ENCODE results near the gene CPSF4L. TPM values are rescaled to one million over a fixed set of nuclear protein-coding genes. Genes with fewer than 3 reads are reported as not detected.

Gene CPSF4L
- total and polyA plus RNA-seq, 2 of the 13 experiments (the other 11 are each of a cell fraction or from before 2014, with no cell fraction given) = 0.73 to 1.6 TPM

DNA sequence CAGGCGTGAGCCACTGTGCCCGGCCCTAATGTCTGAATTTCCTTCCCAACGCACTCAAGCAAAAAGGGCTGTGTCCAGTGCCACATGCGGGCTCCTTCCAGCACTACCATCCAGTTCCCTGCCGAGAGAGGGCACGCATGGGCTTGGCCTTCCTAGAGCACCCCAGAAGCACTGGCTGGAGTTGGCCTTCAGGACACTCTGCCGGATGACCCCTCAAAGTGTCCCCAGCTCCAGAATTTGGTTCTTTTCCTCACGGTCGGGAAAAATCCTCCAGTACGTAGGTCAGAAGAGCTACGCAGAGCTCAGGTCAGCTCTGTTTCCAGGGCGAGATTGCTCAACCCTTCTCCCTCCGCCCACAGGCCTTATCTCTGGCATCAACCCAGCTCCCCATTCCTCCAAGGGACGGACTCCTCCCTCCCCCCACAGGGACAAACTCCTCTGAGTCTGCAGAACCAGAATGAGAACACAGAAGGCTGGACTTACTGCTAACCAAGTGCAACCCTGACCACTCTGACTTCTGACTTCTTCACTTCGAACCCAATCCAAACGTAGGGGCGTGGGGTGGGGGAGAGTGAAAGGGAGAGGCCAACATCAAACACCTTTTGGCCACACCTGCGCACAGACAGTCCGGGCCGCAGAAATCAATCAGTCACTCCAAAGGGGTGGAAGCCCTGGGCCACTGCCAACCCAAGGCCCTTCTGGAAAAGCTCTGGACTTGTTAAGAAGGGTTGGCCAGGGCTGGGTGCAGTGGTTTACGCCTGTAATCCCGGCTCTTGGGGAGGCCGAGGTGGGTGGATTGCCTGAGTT lies 46.5 kb upstream of the CPSF4L start (continued):
- TF ChIP-seq, protein P1, sequence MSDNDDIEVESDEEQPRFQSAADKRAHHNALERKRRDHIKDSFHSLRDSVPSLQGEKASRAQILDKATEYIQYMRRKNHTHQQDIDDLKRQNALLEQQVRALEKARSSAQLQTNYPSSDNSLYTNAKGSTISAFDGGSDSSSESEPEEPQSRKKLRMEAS (IDR thresholded peaks at IDR 0.05) = 0 out of 2 replicates have a peak, but pooled peaks have one; percentile 48
- no peak for TF ChIP-seq RAD51 (IDR thresholded peaks at IDR 0.05; ENCODE audit: borderline replicate concordance)
- TF ChIP-seq FOXC1 (CRISPR knock-in tag; IDR thresholded peaks at IDR 0.05; ENCODE audit: borderline replicate concordance) = no peak; the same call in 1 of the 2 replicates
- peak; percentile 85 for TF ChIP-seq IRF2 (CRISPR knock-in tag; IDR thresholded peaks at IDR 0.05)
- TF ChIP-seq ZFY (CRISPR knock-in tag; IDR thresholded peaks at IDR 0.05) = peak; percentile 59
- 0 out of 2 replicates have a peak, but pooled peaks have one; percentile 17 for TF ChIP-seq ZNF3 (CRISPR knock-in tag; IDR thresholded peaks at IDR 0.05)
- TF ChIP-seq ARNTL (CRISPR knock-in tag; IDR thresholded peaks at IDR 0.05) = peak; percentile 50; the same call in 1 of the 2 replicates
- TF ChIP-seq, protein P2, sequence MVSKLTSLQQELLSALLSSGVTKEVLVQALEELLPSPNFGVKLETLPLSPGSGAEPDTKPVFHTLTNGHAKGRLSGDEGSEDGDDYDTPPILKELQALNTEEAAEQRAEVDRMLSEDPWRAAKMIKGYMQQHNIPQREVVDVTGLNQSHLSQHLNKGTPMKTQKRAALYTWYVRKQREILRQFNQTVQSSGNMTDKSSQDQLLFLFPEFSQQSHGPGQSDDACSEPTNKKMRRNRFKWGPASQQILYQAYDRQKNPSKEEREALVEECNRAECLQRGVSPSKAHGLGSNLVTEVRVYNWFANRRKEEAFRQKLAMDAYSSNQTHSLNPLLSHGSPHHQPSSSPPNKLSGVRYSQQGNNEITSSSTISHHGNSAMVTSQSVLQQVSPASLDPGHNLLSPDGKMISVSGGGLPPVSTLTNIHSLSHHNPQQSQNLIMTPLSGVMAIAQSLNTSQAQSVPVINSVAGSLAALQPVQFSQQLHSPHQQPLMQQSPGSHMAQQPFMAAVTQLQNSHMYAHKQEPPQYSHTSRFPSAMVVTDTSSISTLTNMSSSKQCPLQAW (CRISPR knock-in tag; IDR thresholded peaks at IDR 0.05) = peak; percentile 89
- TF ChIP-seq U2AF2 (IDR thresholded peaks at IDR 0.05; ENCODE audit: low read depth, low read length) = no peak
- TF ChIP-seq MLLT10 (CRISPR knock-in tag; IDR thresholded peaks at IDR 0.05) = no peak
- no peak for TF ChIP-seq FOSL1 (CRISPR knock-in tag; IDR thresholded peaks at IDR 0.05; ENCODE audit: borderline replicate concordance)
- TF ChIP-seq MTF1 (CRISPR knock-in tag; IDR thresholded peaks at IDR 0.05) = no peak
- peak; percentile 66 for TF ChIP-seq ZFX (CRISPR knock-in tag; IDR thresholded peaks at IDR 0.05; ENCODE audit: low read depth)
- TF ChIP-seq ZNF564 (CRISPR knock-in tag; IDR thresholded peaks at IDR 0.05) = no peak
- no peak for TF ChIP-seq TOE1 (CRISPR knock-in tag; IDR thresholded peaks at IDR 0.05)
- TF ChIP-seq RARG (CRISPR knock-in tag; IDR thresholded peaks at IDR 0.05; ENCODE audit: low read depth) = no peak
- no peak for TF ChIP-seq NPAS2 (CRISPR knock-in tag; IDR thresholded peaks at IDR 0.05; ENCODE audit: borderline replicate concordance)
- 0 out of 2 replicates have a peak, but pooled peaks have one; percentile 46 for TF ChIP-seq MAF1 (CRISPR knock-in tag; IDR thresholded peaks at IDR 0.05; ENCODE audit: borderline replicate concordance)
- TF ChIP-seq KLF15 (CRISPR knock-in tag; IDR thresholded peaks at IDR 0.05; ENCODE audit: borderline replicate concordance) = peak; percentile 84; the same call in 1 of the 2 replicates
- TF ChIP-seq, protein P3, sequence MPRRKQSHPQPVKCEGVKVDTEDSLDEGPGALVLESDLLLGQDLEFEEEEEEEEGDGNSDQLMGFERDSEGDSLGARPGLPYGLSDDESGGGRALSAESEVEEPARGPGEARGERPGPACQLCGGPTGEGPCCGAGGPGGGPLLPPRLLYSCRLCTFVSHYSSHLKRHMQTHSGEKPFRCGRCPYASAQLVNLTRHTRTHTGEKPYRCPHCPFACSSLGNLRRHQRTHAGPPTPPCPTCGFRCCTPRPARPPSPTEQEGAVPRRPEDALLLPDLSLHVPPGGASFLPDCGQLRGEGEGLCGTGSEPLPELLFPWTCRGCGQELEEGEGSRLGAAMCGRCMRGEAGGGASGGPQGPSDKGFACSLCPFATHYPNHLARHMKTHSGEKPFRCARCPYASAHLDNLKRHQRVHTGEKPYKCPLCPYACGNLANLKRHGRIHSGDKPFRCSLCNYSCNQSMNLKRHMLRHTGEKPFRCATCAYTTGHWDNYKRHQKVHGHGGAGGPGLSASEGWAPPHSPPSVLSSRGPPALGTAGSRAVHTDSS (CRISPR knock-in tag; conservative IDR thresholded peaks at IDR 0.05) = no peak
- no peak; the same call in 1 of the 2 replicates for TF ChIP-seq HMG20B (CRISPR knock-in tag; conservative IDR thresholded peaks at IDR 0.05)
- no peak for TF ChIP-seq TRIM24 (CRISPR knock-in tag; IDR thresholded peaks at IDR 0.05)
- peak; percentile 84 for TF ChIP-seq SALL2 (CRISPR knock-in tag; IDR thresholded peaks at IDR 0.05)
- TF ChIP-seq ELF3 (CRISPR knock-in tag; IDR thresholded peaks at IDR 0.05) = peak; percentile 51; the same call in 1 of the 2 replicates
- TF ChIP-seq ZNF629 (CRISPR knock-in tag; conservative IDR thresholded peaks at IDR 0.05) = peak; percentile 26; the same call in 1 of the 2 replicates
- peak; percentile 56 for TF ChIP-seq ZNF644 (CRISPR knock-in tag; IDR thresholded peaks at IDR 0.05; ENCODE audit: low read depth)
- TF ChIP-seq, protein P4, sequence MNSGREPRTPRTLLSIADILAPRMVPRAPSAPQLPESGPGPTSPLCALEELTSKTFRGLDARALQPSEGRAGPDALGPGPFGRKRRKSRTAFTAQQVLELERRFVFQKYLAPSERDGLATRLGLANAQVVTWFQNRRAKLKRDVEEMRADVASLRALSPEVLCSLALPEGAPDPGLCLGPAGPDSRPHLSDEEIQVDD (CRISPR knock-in tag; IDR thresholded peaks at IDR 0.05; ENCODE audit: borderline replicate concordance) = 0 out of 2 replicates have a peak, but pooled peaks have one; percentile 25

Data from HepG2 (cell line).